C4-2B (cell line): ENCODE results near the gene RTF1.

Source experiments
- H3K27ac ChIP-seq: fragments of 450-650 bp; 2 replicates; pipeline ENCODE4 v1.5.1; 2017
- ZFX ChIP-seq: fragments of 450-650 bp; IDR thresholded peaks from 2 replicates; pipeline ENCODE4 v1.6.1; 2017
- TF ChIP-seq, protein P1 (sequence below): fragments of 450-650 bp; conservative IDR thresholded peaks from 2 replicates; pipeline ENCODE4 v1.5.1; 2017; ENCODE audit warnings: mild to moderate bottlenecking

The RTF1 gene

DNA sequence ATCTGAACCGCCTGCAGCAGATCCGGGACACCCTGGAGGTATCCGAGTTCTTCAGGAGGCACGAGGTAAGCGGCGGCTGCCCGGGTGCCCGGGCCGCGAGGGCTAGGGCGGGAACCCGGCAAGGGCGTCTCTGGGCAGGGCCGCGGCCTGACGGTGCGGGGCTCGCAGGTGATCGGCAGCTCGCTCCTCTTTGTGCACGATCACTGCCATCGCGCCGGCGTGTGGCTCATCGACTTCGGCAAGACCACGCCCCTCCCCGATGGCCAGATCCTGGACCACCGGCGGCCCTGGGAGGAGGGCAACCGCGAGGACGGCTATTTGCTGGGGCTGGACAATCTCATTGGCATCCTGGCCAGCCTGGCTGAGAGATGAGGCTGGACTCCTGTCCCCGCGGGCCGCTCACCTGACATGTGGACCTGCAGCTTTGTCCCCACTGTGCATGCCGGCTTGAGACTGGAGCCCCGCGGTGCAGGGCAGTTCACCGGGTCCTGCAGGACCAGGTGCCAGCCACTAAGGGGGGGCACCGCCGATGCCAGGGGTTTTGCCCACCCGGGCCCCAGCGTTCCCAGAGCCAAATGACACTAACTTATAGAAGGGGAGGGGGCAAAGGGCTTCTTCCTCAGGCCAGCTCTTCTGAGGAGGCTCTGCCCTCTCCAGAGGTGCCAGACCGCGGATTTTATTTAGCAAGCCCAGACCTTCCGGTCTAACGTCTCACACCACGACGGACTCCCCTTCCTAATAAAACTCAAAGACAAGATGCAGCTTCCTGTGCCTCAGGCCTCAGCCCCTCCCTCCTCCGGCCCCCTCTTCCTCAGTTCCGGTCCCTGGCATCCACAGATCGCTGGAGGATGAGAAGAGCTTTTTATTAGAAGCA, 86.1 kb downstream of the RTF1 start:
- TF ChIP-seq ZFX, result no peak
- TF ChIP-seq, protein P1, sequence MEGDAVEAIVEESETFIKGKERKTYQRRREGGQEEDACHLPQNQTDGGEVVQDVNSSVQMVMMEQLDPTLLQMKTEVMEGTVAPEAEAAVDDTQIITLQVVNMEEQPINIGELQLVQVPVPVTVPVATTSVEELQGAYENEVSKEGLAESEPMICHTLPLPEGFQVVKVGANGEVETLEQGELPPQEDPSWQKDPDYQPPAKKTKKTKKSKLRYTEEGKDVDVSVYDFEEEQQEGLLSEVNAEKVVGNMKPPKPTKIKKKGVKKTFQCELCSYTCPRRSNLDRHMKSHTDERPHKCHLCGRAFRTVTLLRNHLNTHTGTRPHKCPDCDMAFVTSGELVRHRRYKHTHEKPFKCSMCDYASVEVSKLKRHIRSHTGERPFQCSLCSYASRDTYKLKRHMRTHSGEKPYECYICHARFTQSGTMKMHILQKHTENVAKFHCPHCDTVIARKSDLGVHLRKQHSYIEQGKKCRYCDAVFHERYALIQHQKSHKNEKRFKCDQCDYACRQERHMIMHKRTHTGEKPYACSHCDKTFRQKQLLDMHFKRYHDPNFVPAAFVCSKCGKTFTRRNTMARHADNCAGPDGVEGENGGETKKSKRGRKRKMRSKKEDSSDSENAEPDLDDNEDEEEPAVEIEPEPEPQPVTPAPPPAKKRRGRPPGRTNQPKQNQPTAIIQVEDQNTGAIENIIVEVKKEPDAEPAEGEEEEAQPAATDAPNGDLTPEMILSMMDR, result no peak
- no peak overlapping the region for H3K27ac ChIP-seq

DNA sequence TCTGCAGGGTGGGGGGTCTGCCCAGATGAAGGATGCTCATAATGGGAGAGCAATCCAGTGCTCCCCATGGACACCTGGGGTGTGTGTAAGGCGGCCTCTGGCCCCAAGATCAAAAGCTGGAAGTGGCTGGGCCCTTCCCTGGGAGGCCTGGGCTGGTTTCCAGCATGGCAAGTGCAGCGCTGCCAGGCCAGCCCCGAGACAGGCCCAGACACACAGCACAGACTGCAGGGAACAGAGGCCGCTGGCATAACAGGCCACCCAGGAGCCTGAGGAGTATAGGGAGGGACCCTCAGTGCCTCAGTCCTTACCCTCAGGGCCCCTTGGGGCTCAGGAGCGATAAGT, 86.7 kb downstream of the RTF1 start:
- H3K27ac ChIP-seq, result no peak overlapping the region

DNA sequence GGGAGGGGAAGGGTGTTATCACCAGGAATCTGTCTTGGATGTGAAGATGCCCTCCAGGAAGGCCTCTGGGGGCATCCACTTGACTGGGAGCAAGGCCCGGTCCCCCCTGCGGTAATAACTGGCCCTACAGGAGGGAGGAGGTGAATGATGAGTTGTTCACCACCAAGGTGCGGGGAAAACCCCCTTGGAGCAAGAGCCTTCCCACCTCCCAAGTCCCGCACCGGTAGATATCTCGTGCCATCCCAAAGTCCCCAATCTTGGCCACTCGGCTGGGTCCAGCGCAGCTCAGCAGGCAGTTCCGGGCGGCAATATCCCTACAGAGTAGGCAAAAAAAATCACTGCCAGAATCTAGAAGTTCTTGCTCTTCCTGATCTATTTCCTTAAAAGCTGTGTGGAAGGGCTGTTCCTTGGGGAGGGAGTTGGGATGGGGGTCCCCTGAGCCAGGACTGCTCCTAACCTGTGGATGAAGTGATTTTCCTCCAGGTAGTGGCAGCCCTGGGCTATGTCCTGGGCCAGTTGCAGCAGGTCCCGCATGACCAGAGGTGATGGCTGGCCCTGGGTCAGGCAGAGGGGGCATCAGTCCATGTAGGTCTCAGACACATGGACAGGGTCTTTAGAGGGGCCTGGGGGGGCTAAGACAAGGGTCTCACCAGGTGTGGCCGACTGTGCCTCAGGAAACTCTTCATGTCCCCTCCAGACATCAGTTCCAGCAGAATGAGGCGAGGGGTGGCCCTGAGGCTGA, 88.0 kb downstream of the RTF1 start:
- TF ChIP-seq ZFX, result no peak
- TF ChIP-seq, protein P1, result no peak
- H3K27ac ChIP-seq, result no peak overlapping the region

More for the DNA sequence above, 86.7 kb downstream of the RTF1 start:
- TF ChIP-seq ZFX, result no peak
- TF ChIP-seq, protein P1, result no peak

DNA sequence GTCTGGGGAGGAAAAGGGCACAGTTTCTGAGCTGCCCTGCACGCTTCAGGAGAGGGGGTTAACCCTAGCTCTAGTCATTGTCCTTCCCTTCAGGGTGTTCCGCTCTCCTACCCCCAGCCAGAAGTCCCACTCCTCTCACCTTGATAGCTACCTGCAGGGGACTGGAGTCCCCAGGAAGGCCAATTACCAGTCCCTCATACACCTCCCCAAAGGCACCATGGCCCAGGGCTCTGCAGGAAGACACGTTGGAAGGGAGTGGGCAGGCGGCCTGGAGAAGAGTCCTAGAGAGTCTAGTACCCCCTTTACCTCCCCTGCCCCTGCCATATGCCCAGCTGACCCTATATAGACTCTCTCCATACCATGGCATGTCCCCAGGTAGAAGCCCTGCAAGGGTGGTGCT, 88.9 kb downstream of the RTF1 start:
- TF ChIP-seq, protein P1, result no peak
- no peak for TF ChIP-seq ZFX
- no peak overlapping the region for H3K27ac ChIP-seq

DNA sequence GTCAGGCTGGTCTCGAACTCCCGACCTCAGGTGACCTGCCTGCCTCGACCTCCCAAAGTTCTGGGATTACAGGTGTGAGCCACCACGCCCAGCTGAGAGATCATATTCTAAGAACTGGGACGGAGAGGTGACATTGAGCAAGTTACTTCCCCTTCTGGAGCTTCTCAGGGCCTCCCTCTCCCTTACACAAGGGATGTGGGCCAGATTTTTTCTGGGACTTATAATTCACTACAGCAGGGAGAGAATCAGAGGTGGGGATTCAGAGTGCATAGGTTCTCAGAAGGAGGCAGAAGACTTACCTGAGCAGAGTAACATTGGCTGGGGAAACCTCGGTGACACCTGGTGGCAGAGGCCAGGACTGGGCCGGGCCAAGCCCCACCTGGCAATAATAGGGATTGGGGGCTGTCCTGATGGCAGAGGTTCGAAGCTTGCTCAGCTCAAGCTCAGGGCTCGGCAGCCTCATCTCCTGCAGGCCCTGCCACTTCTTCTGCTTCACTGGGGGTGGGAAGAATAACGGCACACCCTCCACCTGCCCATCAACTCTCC, 90.0 kb downstream of the RTF1 start:
- H3K27ac ChIP-seq, result no peak overlapping the region
- TF ChIP-seq ZFX, result no peak
- TF ChIP-seq, protein P1, result no peak

DNA sequence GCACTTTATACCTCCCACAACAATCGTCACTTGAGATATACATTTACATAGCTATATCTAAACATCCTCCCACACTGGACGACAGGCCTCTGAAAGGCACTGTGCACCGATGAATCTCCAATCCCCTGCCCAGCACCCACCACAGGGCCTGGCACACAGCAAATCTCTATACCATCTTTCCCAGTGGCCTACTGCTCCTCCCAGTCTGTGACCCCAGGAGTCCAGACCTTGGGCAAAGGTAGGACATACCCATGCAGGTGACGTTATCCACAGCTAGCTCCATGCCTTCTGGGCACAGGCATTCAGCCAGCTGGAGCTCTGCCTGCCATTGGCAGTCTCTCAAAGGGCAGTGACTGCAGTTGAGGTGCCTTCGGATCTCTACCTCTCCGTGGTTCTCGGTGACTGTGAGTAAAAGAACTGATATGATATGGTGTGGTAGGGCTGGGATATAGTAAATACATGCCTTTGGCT, 91.0 kb downstream of the RTF1 start:
- H3K27ac ChIP-seq, result no peak overlapping the region
- TF ChIP-seq, protein P1, result no peak
- TF ChIP-seq ZFX, result no peak

DNA sequence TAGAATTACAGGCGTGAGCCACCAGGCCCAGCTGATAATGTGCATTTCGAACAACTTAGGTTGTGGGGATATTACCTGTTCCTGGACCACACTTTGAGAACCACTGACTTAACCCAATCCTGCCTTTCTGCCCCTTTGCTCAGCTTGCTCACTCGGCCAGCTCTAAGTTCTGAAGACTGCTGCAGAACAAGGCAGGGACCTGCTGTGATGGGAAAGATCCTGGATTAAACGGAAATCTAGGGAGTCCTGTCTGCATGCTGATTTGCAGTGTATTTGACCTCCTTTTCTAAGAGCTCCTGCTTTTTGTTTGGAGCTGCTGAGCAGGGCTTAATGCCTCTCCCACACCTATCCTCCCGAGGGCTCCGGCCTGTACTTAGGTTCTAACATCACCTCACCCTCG, 93.8 kb downstream of the RTF1 start:
- no peak overlapping the region for H3K27ac ChIP-seq
- no peak for TF ChIP-seq ZFX
- TF ChIP-seq, protein P1, result no peak
